Activated naive CD8-positive, alpha-beta T cell treated with anti-CD3 and anti-CD28 coated beads for 36 hours (primary cell): Measurements from ENCODE around the gene OIP5. TPM values are rescaled to one million over a fixed set of nuclear protein-coding genes. Genes with fewer than 3 reads are reported as not detected.
"Not testable (repeated sequence)": the region's sequence is repeated elsewhere in the genome, so short reads cannot be mapped to it uniquely, and the experiment has no call there.

ENCODE experiments used
- DNase-seq: peaks from one replicate; pipeline ENCODE4 v3.0.0; 2021
- H3K27ac Mint-ChIP-seq: one replicate; pipeline ENCODE4 v1.8.0; 2022; ENCODE audit warnings: mild to moderate bottlenecking, moderate library complexity, mixed read lengths
- H3K27me3 Mint-ChIP-seq: one replicate; pipeline ENCODE4 v1.8.0; 2022; ENCODE audit warnings: mild to moderate bottlenecking, mixed read lengths
- H3K36me3 Mint-ChIP-seq: one replicate; pipeline ENCODE4 v1.8.0; 2021; ENCODE audit warnings: mild to moderate bottlenecking, mixed read lengths
- H3K4me1 Mint-ChIP-seq: one replicate; pipeline ENCODE4 v1.8.0; 2021; ENCODE audit warnings: mixed read lengths
- H3K4me3 Mint-ChIP-seq: one replicate; pipeline ENCODE4 v1.8.0; 2022; ENCODE audit warnings: mild to moderate bottlenecking, moderate library complexity, mixed read lengths
- H3K9me3 Mint-ChIP-seq: one replicate; pipeline ENCODE4 v1.8.0; 2022; ENCODE audit warnings: mixed read lengths
- total RNA-seq, 2 experiments: library from RNA; stranded (reverse); gene quantifications; one replicate each; pipeline ENCODE4 v1.2.3, GENCODE V29; 2021

OIP5 gene
- total RNA-seq, 2 experiments from 2014 or later, result 21.6 to 23.0 TPM

- peak overlapping the region; percentile 92 for H3K27ac Mint-ChIP-seq
- H3K27me3 Mint-ChIP-seq, result peaks cover 4% of the 10 kb centered on the region
- peaks cover 1% of the 10 kb centered on the region for H3K9me3 Mint-ChIP-seq
- peaks cover 42% of the 10 kb centered on the region for H3K4me1 Mint-ChIP-seq
- H3K4me3 Mint-ChIP-seq, result peak overlapping the region; percentile 97
- H3K36me3 Mint-ChIP-seq, result peaks cover 46% of the 10 kb centered on the region
- no peak for DNase-seq
Observed at GRCh38 chr15:41284427-41285177, 47.8 kb downstream of the OIP5 start.

GRCh38 chr15:41283653-41284426 lies 48.6 kb downstream of the OIP5 start:
- Mint-ChIP-seq H3K4me1 (peaks cover 39% of the 10 kb centered on the region), H3K27me3 (peaks cover 4% of the 10 kb centered on the region), H3K4me3 (peak overlapping the region; percentile 97), H3K27ac (peak overlapping the region; percentile 92), H3K36me3 (peaks cover 46% of the 10 kb centered on the region), H3K9me3 (peaks cover 1% of the 10 kb centered on the region)
- peak; percentile 98 for DNase-seq

GRCh38 chr15:41282980-41283652 lies 49.3 kb downstream of the OIP5 start:
- H3K4me3 Mint-ChIP-seq, result peak overlapping the region; percentile 97
- H3K27ac Mint-ChIP-seq, result peak overlapping the region; percentile 92
- not testable (repeated sequence) for H3K27me3 Mint-ChIP-seq, DNase-seq, H3K9me3 Mint-ChIP-seq
- peaks cover 32% of the 10 kb centered on the region for H3K4me1 Mint-ChIP-seq
- peaks cover 43% of the 10 kb centered on the region for H3K36me3 Mint-ChIP-seq

DNA sequence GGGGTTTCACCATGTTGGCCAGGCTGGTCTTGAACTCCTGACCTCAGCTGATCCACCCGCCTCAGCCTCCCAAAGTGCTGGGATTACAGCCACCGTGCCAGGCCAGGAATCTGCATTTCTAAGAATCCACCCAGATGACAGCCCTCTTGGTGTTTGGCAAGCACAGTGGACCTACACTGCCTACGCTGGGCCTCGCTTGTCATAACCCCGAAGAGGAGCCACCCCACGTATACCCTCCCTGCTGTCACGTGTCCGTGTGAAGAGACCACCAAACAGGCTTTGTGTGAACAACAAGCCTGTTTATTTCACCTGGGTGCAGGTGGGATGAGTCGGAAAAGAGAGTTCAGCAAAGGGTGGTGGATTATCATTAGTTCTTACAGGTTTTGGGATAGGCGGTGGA lies 50.0 kb downstream of the OIP5 start:
- not testable (repeated sequence) for H3K27me3 Mint-ChIP-seq, DNase-seq, H3K9me3 Mint-ChIP-seq
- peak overlapping the region; percentile 97 for H3K4me3 Mint-ChIP-seq
- H3K27ac Mint-ChIP-seq, result peak overlapping the region; percentile 92
- H3K36me3 Mint-ChIP-seq, result peaks cover 37% of the 10 kb centered on the region
- peaks cover 28% of the 10 kb centered on the region for H3K4me1 Mint-ChIP-seq

- Mint-ChIP-seq H3K36me3 (peaks cover 27% of the 10 kb centered on the region), H3K4me3 (no peak overlapping the region), H3K27me3 (peaks cover 4% of the 10 kb centered on the region), H3K4me1 (peaks cover 22% of the 10 kb centered on the region), H3K27ac (no peak overlapping the region), H3K9me3 (no peaks in the 10 kb centered on the region)
- DNase-seq, result no peak
Observed at GRCh38 chr15:41281236-41281635, 51.2 kb downstream of the OIP5 start.

- Mint-ChIP-seq H3K36me3 (peaks cover 13% of the 10 kb centered on the region), H3K9me3 (no peaks in the 10 kb centered on the region), H3K27me3 (peaks cover 4% of the 10 kb centered on the region), H3K27ac (no peak overlapping the region), H3K4me1 (peaks cover 13% of the 10 kb centered on the region), H3K4me3 (no peak overlapping the region)
- DNase-seq, result no peak
Observed at GRCh38 chr15:41279535-41280283, 52.7 kb downstream of the OIP5 start.

GRCh38 chr15:41278319-41278718 lies 54.1 kb downstream of the OIP5 start:
- Mint-ChIP-seq H3K9me3 (no peaks in the 10 kb centered on the region), H3K4me3 (no peak overlapping the region), H3K36me3 (peaks cover 6% of the 10 kb centered on the region), H3K4me1 (peaks cover 8% of the 10 kb centered on the region), H3K27ac (no peak overlapping the region), H3K27me3 (no peaks in the 10 kb centered on the region)
- no peak for DNase-seq

DNA sequence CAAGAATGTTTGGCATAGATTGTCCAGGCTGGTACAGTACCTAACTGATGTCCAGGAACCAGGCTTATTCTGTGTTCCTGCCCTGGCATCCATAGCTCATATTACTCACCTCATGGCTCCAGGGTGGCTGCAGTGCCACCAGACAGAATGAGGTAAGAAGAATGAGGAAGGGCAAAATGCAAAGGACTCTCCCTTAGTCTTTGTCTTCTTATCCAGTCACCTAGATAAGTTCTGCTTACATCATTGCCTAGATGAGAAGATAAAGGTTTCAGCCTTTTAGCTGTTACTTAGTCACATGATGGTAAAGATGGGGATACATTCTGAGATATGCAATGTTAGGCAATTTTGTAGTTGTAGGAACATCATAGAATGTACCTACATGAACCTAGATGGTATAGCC lies 55.6 kb downstream of the OIP5 start:
- H3K4me3 Mint-ChIP-seq, result no peak overlapping the region
- H3K27ac Mint-ChIP-seq, result no peak overlapping the region
- no peak for DNase-seq
- peaks cover 4% of the 10 kb centered on the region for H3K36me3 Mint-ChIP-seq
- no peaks in the 10 kb centered on the region for H3K9me3 Mint-ChIP-seq
- no peaks in the 10 kb centered on the region for H3K4me1 Mint-ChIP-seq
- no peaks in the 10 kb centered on the region for H3K27me3 Mint-ChIP-seq

DNA sequence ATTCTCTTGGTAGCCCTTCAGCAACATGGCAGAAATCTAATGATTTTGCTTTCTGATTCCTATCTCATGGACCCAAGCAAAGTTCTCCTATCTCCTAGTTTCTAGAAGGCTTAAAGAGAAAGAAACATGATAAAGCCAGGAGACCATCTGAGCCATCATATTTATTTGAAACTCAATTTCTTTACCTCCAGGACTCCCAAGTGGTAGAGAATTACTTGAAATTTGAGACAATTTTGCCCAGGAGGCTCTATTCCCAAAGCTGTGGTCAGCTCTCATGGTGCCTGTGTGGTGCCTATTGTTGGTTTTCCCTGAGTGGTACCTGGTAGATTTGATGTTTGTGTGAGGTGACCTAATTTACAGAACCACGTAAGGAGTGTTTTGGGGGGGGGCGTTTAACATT lies 62.5 kb downstream of the OIP5 start:
- Mint-ChIP-seq H3K27ac (no peak overlapping the region), H3K4me1 (no peaks in the 10 kb centered on the region), H3K36me3 (no peaks in the 10 kb centered on the region), H3K9me3 (no peaks in the 10 kb centered on the region), H3K4me3 (no peak overlapping the region), H3K27me3 (no peaks in the 10 kb centered on the region)
- DNase-seq, result no peak

DNA sequence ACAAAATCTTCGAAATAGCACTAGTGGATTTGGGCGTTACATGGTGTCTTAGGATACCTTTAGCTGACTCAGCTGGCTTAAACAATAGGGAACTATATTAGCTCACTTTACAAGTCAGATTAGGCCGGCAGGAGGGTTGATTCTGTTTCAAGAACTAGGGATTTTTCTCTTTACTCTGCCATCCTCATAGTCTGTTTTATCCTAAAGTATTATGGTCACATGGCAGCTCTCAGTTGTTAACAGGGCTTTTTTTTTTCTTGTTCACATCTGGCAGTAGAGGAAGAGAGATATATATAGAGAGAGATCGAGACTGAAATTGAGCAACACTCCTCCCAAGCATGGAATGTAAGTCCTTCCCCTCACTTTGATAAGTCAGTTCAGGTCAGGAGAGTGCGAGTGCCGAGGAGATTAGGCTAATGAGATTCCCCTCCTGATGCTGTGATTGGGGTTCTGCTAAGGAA lies 68.5 kb downstream of the OIP5 start:
- DNase-seq, result no peak
- no peaks in the 10 kb centered on the region for H3K4me1 Mint-ChIP-seq
- no peak overlapping the region for H3K27ac Mint-ChIP-seq
- H3K36me3 Mint-ChIP-seq, result peaks cover 4% of the 10 kb centered on the region
- H3K9me3 Mint-ChIP-seq, result no peaks in the 10 kb centered on the region
- no peaks in the 10 kb centered on the region for H3K27me3 Mint-ChIP-seq
- H3K4me3 Mint-ChIP-seq, result no peak overlapping the region

GRCh38 chr15:41262571-41262970 lies 69.8 kb downstream of the OIP5 start:
- DNase-seq, result no peak
- no peaks in the 10 kb centered on the region for H3K4me1 Mint-ChIP-seq
- H3K36me3 Mint-ChIP-seq, result peaks cover 8% of the 10 kb centered on the region
- no peaks in the 10 kb centered on the region for H3K9me3 Mint-ChIP-seq
- H3K4me3 Mint-ChIP-seq, result no peak overlapping the region
- H3K27ac Mint-ChIP-seq, result no peak overlapping the region
- no peaks in the 10 kb centered on the region for H3K27me3 Mint-ChIP-seq

GRCh38 chr15:41260924-41261323 lies 71.5 kb downstream of the OIP5 start:
- DNase-seq, H3K27ac Mint-ChIP-seq, H3K27me3 Mint-ChIP-seq, H3K4me3 Mint-ChIP-seq, H3K36me3 Mint-ChIP-seq, H3K4me1 Mint-ChIP-seq, H3K9me3 Mint-ChIP-seq: not testable (repeated sequence)

- H3K9me3 Mint-ChIP-seq, result no peaks in the 10 kb centered on the region
- DNase-seq, result no peak
- no peak overlapping the region for H3K4me3 Mint-ChIP-seq
- no peaks in the 10 kb centered on the region for H3K27me3 Mint-ChIP-seq
- no peaks in the 10 kb centered on the region for H3K4me1 Mint-ChIP-seq
- no peak overlapping the region for H3K27ac Mint-ChIP-seq
- H3K36me3 Mint-ChIP-seq, result peaks cover 12% of the 10 kb centered on the region
Observed at GRCh38 chr15:41259546-41260189, 72.7 kb downstream of the OIP5 start.
